Measurements from ENCODE around the gene CCDC86.

DNA sequence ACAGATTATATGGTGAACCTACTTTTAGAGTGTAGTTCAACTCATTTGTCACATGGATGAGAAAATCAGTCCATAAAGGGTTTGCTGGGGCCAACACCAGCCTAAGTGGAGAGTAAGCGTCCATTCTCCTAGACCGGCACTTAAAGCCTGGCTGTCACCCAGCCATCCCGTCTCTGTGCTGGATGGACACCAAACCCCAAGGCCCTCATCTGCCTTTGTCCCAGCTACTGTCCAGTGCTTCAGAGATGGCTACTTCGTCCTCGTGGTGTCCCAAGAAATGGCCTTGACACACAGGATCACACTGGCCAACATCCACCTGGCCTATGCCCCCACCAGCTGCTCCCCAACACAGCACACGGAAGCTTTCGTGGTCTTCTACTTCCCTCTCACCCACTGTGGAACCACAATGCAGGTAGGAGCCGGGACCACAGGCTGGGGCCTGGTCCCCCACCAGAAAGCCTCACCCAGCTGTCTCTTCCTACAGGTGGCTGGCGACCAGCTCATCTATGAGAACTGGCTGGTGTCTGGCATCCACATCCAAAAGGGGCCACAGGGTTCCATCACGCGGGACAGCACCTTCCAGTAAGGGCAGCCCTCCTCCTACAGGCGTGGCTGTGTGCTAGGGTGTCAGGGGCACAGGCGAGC lies 28.9 kb downstream of the CCDC86 start:
- TF ChIP-seq EP300 (IDR thresholded peaks at IDR 0.05) (no peak), POLR2A (IDR thresholded peaks at IDR 0.05; ENCODE audit: low read depth) (no peak)
- TF ChIP-seq, protein P1, sequence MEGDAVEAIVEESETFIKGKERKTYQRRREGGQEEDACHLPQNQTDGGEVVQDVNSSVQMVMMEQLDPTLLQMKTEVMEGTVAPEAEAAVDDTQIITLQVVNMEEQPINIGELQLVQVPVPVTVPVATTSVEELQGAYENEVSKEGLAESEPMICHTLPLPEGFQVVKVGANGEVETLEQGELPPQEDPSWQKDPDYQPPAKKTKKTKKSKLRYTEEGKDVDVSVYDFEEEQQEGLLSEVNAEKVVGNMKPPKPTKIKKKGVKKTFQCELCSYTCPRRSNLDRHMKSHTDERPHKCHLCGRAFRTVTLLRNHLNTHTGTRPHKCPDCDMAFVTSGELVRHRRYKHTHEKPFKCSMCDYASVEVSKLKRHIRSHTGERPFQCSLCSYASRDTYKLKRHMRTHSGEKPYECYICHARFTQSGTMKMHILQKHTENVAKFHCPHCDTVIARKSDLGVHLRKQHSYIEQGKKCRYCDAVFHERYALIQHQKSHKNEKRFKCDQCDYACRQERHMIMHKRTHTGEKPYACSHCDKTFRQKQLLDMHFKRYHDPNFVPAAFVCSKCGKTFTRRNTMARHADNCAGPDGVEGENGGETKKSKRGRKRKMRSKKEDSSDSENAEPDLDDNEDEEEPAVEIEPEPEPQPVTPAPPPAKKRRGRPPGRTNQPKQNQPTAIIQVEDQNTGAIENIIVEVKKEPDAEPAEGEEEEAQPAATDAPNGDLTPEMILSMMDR (IDR thresholded peaks at IDR 0.05): no peak
